NOMO-1 treated with dmso at 0.1 percent for 144 hours (cell line): Measurements from ENCODE around the gene OTUD5.
A peak's percentile ranks its signal among the peaks of the same experiment; 100 is the strongest.
"Not testable (repeated sequence)": the region's sequence is repeated elsewhere in the genome, so short reads cannot be mapped to it uniquely, and the experiment has no call there.

Experiments used
- DNase-seq: peaks from one replicate; lab custom pipeline; 2025; ENCODE audit not compliant: unreplicated experiment; lab: John Stamatoyannopoulos, UW

The OTUD5 gene

GRCh38 chrX:48957477-48957826 is at the start of gene OTUD5:
OTUD5 (minus strand) TSS chrX:48957607; CDS start chrX:48957570, 37 bp downstream.
- DNase-seq = peak; percentile 35

- DNase-seq = no peak
Measured at GRCh38 chrX:49003696-49004095, 46.3 kb upstream of the OTUD5 start.

GRCh38 chrX:49002091-49002935 is 44.9 kb upstream of the OTUD5 start, which contains the start of gene GRIPAP1:
GRIPAP1 (minus strand) TSS chrX:49002264; CDS start chrX:49002229, 35 bp downstream.
- peak; percentile 68 for DNase-seq

GRCh38 chrX:49001521-49002090 is 44.2 kb upstream of the OTUD5 start:
- DNase-seq = peak; percentile 18

GRCh38 chrX:49000636-49001035 is 43.2 kb upstream of the OTUD5 start:
- no peak for DNase-seq

- DNase-seq = no peak
Measured at GRCh38 chrX:48999030-48999429, 41.6 kb upstream of the OTUD5 start.

- no peak for DNase-seq
Measured at GRCh38 chrX:48998391-48998790, 41.0 kb upstream of the OTUD5 start.

GRCh38 chrX:48997865-48998264 is 40.5 kb upstream of the OTUD5 start:
- no peak for DNase-seq

GRCh38 chrX:48997455-48997854 is 40.0 kb upstream of the OTUD5 start:
- no peak for DNase-seq

GRCh38 chrX:48996969-48997368 is 39.6 kb upstream of the OTUD5 start:
- DNase-seq = no peak

GRCh38 chrX:48992341-48992740 is 34.9 kb upstream of the OTUD5 start:
- DNase-seq = no peak

- DNase-seq = no peak
Measured at GRCh38 chrX:48989483-48989882, 32.1 kb upstream of the OTUD5 start.

- DNase-seq = no peak
Measured at GRCh38 chrX:48983896-48984295, 26.5 kb upstream of the OTUD5 start.

GRCh38 chrX:48983081-48983480 is 25.7 kb upstream of the OTUD5 start:
- DNase-seq = no peak

GRCh38 chrX:48981178-48981577 is 23.8 kb upstream of the OTUD5 start:
- DNase-seq = no peak

- not testable (repeated sequence) for DNase-seq
Measured at GRCh38 chrX:48980341-48980740, 22.9 kb upstream of the OTUD5 start.

GRCh38 chrX:48978226-48978625 is 20.8 kb upstream of the OTUD5 start:
- DNase-seq = no peak

GRCh38 chrX:48976086-48976485 is 18.7 kb upstream of the OTUD5 start:
- DNase-seq = no peak

- DNase-seq = no peak
Measured at GRCh38 chrX:48975541-48975940, 18.1 kb upstream of the OTUD5 start.

GRCh38 chrX:48975041-48975440 is 17.6 kb upstream of the OTUD5 start:
- no peak for DNase-seq

GRCh38 chrX:48974574-48974973 is 17.2 kb upstream of the OTUD5 start:
- no peak for DNase-seq

GRCh38 chrX:48974033-48974432 is 16.6 kb upstream of the OTUD5 start:
- DNase-seq = no peak
